ENCODE measurements around the gene RPTOR. TPM values are rescaled to one million over a fixed set of nuclear protein-coding genes. Genes with fewer than 3 reads are reported as not detected.

Gene RPTOR
- total RNA-seq, 1 experiment from 2014 or later, result 25.1 TPM

DNA sequence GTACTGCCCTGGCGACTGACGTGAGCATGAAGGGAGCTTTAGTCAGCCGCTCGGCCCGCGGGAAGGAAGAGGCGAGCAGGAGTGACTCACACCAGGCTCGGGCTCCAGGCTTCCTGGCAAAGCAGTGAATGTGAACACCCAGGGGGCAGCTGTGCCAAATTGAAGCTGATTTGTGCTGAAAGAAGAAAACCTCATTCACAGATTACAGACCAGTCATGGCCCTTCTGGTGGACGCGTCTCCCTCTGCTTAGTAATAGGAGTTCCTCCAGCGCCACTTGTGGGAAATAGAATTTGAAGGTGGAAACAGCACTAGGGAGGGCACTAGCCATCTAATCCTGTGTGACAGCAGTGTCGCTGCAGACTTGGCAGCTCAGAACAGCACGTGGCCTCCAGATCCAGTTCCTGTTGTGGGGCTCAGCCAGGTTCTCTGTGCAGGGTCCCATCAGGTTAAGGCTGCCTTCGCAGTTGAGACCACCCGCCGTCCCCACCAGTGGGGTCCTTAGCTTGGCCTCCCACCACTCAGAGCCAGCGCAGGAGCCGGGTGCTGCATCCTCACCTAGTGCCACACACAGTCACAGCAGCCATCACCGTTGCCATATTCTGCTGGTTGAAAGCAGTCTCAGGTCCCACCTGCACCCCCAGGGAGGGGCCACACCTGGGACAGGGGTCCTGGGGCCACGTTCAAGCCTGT lies 282.5 kb downstream of the RPTOR start:
- DNase-seq (ENCODE audit: low read depth), result peak; percentile 97

DNA sequence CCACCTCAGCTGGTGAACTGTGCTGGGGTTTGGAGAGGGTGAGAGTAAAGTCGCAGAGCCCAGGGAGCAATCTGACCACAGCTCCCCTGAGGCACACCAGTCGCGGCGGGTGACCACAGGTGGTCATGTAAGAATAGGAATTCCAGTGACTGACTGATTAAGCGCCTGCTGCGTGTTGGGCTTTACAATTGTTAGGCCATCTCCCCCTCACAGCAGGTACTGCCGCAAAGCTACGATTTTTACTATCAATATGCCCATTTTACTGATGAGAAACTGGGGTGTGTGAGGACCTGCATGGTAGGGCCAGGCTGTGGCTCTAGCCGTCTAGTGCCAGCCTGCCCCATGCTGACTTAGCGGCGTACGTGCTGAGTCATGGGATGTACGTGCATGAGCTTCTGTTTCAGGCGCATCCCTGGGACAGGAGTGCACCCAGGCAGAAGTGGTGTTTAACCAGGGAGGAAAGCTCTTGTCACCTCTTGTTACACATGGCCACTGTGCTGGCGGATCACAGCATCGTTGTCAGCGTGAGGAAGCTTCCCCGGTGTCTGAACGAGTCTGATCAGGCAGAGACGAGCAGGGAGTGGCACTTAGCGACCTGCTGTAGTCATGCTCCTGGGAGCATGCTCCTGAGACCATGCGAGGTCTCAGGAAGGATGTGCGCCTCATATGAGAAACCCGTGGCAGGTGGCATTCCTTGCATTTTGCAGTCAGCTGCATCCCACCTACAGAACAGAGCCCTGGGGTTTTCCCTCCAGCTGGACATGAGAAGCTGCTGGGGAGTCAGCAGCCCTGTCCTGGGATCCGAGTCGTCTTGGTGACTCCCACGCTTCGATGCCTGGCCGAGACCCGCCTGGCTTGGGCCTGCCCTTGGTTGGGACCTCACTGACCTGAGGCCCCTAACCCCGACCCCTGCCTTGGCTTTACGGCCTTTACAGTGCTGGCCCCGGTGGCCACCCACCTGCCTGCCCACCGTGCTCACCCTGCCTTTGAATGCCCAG lies 283.3 kb downstream of the RPTOR start:
- DNase-seq (ENCODE audit: low read depth), result no peak

DNA sequence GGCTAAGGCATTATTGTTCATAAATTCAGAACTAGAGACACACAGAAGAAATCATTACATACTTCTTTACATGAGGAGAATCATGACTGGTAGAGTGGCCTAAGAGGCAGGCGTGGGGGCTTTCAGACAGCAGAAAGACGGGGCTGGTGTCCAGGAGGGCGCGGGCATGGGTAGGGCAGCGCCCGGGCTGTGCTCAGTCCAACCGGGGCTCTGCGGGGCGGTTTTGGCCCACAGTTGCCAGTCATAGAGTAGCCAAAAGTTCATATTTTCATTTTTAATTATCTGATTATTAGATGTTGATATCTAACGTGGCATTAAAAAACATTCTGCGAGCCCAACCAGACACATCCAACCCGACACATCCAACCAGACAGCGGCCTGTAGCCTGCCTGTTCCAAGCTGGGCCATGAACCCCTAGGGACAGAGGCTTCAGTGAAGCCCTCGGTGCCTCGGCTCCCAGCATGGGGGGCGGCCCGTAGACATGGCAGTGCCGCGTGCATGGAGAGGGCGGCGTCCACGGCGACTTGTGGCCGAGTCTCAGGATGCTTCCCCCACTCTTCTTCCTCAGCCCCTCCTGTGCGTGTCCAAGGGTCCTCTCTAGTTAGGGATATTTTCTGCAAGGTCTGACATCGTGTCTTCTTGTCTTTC lies 284.7 kb downstream of the RPTOR start:
- no peak for DNase-seq (ENCODE audit: low read depth)

DNA sequence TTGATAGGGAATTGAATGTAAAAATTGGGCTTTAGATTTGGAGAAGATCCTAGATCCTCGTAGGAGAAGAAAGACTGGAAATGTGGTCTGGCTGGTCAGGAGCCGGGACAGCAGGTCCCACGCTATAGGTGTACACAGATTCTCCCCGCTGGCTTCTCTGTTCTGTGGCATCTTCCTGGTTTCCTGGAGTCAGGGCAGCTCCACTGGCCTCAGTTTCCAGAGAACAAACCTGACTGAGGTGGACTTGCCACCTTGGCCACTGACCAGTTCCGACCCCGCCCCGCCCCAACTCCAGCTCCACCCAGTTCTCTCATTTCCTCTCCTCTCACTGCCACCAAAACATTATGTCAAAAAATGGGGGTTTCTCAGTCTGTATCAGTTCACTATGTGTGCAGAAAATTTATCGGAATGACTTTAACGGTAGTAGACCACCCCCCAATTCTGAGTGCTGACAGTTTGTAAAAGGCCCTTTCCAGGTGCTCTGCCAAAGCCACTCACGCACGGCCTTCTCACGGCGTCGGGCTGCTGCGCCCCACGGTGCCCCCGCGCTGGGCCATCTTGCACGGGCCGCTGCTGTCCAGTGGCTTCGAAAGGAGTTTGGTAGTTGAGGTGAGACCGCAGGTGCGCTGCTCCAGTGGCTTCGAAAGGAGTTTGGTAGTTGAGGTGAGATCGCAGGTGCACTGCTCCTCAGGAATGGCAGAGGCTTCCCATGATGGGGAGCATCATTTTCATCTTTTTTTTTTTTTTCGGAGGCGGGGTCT lies 285.6 kb downstream of the RPTOR start:
- DNase-seq (ENCODE audit: low read depth), result no peak

DNA sequence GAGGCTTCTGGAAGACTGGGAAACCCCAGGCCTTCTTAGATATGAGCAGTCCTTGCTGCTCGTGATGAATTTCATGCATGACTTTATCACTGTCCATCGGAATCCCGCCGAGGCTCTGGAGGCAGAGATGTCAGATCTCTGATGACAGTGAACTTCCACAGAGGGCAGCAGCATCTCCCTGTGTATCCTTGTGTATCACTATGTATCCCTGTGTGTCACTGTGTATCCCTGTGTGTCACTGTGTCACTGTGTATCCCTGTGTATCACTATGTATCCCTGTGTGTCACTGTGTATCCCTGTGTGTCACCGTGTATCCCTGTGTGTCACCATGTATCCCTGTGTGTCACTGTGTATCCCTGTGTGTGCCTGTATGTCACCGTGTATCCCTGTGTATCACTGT lies 286.9 kb downstream of the RPTOR start:
- DNase-seq (ENCODE audit: low read depth), result no peak

DNA sequence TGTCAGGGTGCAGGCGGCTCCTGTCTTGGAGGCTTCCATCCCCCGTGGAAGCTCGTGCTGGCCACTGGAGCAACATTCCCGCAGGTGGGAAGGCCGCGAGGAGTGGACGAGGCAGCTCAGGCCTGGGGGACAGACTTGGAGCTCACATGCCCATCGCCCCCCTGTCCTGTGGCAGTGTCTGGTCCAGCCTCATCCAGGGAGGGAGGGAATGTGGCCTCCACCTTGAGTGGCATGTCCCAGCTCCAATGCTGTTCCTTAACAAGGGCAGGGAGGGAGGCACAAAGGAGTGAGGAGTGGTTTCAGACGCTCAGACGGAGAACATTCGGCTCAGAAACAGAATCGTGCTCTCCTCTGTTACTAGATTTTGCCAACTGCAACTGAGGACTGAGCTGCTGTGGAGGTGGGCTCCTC lies 287.6 kb downstream of the RPTOR start:
- peak; percentile 80 for DNase-seq (ENCODE audit: low read depth)

DNA sequence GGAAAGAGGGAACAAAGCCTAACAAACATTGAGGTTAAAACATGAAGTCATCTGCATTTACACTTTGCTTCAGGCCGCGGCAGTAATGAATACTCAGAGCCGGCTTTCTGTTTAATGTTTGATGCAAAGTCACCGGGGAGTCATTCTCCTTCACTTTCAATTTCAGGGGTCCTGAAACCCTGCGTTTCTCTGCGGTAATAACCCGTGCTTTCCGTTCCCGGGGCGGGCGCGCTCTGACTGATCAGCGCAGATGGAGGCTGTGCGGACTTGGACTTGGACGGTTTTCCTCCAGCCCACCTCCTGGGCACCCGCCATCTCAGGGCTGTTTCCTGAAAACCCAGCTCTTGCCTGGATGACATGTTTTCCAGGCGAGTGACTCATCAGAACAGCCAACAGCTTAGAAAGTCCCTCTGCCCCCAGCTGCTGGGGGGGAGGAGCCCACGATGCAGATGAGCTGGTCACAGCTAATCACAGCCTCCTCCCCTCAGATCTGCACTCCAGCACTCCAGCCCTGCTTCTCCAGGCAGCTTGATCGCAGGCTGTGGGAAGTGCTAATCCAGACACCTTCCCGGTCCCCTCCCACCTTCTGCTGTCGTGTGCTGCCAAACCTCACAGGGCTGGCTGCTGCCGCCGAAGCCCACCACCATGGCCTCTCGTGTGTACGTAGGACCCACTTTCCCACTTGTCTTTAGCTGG lies 288.4 kb downstream of the RPTOR start:
- DNase-seq (ENCODE audit: low read depth), result peak; percentile 99

DNA sequence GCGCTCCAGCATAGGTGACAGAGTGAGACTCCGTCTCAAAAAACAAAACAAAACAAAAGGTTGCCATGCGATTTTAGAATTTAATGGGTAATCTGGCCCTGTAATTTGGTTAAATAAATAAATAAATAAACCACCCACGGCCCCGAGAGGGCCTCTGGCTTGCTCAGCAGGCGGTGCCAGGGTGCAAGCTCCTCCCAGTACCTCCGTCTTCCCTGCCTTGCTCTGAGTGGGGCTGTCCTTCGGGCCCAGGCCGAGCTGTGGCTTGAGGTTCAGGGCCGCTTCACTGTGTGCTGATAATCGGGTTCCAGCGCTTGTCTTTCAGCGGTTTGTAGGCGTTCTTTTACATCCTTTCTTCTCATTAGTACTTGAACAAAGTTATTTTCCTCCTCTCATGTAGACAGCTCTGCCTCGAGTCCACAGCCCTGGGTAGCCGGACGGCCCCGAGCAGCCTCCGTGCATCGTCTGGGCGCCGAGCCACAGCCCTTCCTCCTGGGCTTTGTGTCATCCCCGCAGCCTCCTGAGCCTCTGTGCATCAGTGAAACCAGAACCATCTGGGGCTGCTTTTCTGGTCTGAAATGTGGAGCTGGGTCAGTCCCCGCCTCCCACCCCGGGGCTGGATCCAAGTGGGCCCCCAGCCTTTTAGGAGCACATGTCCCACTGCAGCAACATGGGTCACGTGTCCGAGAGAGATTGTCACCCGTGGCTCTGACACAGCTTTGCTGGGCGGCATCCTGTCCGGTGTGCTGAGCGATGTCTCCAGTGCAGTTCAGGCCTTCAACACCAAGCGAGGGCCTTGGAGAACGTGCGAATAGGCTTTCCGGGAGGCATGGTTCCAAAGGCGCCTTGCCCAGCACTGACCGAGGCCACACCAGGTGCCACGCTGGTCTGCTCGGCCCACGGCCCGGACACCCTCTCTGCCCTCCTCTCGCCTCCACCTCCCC lies 289.6 kb downstream of the RPTOR start:
- no peak for DNase-seq (ENCODE audit: low read depth)

DNA sequence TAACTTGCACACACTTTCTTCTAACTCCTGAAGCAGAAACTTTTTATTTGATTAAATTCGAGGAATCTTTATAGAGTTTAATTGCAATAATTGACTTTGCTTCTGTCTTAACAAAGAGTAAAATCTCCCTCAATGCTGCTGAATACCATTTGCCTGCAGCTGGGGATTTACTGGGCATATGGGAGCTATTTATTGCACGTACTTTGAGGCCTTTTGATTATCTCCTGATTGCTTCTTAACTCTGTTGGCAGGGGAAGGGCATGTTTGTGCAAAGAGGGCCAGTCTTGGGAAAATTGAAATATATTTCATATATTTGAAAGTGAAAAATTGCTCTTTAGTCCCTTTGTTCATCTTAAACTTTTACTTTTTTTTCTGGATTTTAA lies 290.2 kb downstream of the RPTOR start:
- DNase-seq (ENCODE audit: low read depth), result no peak

DNA sequence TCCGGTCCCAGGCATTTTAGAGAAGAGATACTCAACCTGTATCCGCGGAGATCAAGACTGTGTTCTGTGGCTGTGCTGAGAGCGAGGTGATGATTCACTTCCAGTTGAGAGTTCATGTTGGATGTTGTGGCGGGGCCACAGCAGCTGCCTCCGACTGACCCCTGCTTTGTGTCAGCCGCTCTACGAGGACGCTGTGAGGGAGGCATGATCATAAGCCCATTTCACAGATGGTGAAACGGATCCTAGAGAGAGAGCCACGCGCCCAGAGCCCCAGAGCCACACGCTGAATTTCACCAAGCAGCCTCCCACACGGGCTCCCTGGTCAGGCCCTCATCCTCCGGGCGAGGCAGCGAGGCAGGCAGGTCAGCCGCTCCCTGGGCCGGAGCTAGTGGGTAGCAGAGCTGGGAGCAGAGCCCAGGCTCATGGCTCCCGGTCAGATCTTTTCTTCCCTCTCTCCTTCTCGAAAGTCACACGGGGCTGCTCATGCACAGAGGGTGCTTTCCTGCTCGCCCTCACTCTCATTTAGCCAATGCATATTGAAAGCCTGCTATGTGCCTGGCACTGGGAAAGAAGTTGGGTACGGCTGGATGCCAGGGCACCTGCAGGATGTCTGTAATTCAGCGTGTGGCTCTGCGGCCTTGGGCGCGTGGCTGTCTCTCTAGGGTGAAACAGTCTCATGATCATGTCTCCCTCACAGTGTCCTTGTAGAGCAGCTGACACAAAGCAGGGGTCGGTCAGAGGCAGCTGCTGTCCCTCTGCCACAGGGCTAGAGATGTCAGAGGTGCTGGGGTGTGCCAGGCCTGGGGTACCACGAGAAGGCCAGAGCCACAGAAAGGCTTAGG lies 291.4 kb downstream of the RPTOR start:
- no peak for DNase-seq (ENCODE audit: low read depth)

DNA sequence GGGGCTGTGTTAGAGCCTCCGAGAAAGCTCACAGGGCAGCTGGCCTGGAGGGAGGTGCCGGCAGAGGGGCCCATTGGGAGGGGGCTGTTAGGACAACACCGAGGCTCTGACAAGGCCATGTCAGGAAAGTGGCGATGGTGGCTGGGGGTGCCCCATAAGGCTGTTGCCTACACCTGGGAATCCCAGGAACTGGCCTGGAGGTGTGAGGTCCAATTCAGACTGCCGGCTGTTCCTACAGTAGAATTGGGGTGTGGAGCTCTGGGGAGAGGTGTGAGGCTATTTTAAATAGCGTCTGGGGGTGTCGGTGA lies 292.0 kb downstream of the RPTOR start:
- DNase-seq (ENCODE audit: low read depth), result no peak

DNA sequence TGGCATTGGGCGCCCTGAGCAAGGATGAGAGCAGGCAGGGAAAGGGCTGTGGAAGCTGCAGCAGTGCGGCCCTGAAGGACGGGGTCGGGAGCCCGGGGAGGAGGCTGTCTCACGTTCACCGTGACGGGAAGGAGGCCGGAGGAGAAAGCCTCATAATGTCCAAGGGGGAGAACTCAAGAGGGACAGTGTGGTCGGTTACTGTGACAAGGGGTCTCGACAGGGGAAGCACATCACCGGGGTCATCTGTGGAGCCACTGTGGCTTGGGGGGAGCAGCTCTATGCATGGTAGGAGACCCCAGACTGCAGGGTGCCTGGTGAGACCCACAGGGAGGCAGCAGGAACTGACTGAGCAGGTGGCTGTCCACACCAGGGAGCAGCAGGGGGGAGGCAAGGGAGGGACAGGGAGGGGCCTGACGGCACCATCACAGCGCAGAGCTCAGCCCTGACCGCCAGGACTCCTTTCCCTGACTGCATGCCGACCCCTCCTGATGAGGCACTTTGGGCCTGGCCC lies 292.4 kb downstream of the RPTOR start:
- no peak for DNase-seq (ENCODE audit: low read depth)

DNA sequence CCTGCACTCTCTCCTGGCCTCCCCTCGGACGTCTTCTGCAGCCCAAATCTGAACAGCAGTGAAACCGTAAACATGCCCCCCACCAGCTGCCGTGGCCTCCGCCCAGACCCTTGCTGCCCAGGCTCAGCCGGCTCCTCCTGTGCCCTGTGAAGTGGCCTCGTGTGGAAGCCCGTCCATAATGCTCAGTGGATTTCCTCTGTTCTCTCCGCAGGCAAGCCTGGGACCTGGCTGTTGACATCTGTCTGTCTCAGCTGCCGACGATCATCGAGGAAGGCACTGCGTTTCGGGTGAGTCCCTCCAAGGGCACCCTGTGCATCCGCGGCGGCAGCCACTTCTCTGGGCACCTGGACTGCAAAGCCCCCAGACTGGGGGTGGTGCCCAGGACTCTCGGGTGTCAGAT lies 293.1 kb downstream of the RPTOR start:
- DNase-seq (ENCODE audit: low read depth), result no peak

DNA sequence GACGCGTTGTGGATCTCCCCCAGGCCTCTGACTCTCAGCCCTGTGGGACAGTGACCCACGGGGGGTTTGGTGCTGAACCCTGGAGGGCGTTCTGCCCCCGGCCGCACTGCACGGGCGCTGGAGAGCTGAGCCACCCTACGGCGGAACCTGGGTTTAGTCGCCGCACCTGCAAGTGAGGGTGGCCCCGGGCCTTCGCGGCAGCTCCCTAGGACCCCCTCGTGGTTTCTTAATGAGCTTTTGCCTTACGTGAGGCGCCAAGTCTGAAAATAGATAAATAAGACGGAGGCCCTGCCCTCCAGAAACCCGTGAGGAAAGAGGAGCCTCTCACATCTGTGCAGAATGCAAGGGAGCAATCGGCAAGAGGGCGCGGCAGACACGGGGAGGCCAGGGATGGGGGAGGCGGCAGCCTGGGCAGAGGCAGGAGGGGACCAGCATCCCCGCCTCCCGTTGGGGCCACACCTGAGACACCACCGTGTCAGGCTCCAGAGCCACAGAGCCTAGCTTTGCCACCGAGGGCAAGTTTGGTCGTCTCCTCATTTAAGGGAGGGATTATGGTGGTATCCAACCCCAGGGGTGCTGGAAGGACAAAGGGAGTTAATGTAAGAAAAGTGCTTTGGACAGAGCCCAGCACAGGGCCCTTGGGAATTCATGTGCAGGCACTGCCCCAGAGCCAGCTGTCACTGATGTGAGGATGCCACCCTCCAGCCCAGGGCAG lies 293.8 kb downstream of the RPTOR start:
- no peak for DNase-seq (ENCODE audit: low read depth)

DNA sequence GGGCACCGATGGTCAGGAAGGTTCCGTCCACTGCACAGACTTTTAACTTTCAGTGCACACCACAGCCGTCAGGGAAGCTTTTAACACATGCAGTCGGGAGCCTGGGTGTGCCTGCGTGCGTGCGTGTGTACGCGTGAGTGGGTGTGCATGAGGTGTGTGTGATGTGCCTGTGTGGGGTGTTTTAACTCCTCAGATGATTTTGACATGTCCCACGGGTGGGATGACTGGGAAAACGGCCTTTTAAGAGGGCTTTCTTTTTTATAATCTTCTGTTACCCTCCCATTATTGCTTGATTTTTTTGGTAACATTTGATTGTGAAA lies 294.3 kb downstream of the RPTOR start:
- no peak for DNase-seq (ENCODE audit: low read depth)

DNA sequence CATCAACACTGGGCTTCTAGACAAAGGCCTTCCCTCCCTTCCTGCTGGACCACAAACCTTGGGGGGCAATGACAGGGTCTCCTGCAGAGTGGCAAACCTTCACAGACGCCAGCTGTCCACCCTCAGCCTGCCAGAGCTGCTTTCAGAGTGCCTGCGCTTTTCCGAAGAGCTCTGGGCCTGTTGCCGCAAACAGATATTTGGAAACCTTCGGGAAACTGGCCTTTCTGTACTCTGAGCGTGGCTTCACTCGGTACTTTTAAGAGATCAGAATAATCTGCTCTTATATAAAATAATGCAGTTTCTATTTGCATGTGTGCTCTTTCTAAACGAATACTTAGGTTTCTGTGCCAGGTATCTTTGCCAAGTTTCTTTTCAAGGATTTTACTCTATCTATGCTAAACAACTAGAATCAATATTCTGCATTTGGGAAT lies 294.9 kb downstream of the RPTOR start:
- DNase-seq (ENCODE audit: low read depth), result no peak

DNA sequence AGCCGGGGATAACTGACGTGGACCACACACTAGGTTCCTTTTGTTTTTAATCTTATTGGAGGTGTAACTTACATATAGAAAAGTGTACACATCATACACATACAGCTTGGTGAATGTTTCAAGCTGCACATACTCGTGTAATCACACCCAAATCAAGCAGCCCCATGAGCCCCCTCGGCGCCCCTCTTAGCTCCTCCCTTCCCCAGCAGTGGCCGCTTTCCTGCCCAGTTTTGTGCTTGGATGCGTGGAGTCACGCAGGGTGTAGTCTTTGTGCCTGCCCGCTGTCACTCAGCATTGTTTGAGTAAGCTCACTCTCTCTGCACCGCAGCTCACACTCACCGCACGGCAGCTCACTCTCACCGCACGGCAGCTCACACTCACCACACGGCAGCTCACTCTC lies 295.3 kb downstream of the RPTOR start:
- no peak for DNase-seq (ENCODE audit: low read depth)

DNA sequence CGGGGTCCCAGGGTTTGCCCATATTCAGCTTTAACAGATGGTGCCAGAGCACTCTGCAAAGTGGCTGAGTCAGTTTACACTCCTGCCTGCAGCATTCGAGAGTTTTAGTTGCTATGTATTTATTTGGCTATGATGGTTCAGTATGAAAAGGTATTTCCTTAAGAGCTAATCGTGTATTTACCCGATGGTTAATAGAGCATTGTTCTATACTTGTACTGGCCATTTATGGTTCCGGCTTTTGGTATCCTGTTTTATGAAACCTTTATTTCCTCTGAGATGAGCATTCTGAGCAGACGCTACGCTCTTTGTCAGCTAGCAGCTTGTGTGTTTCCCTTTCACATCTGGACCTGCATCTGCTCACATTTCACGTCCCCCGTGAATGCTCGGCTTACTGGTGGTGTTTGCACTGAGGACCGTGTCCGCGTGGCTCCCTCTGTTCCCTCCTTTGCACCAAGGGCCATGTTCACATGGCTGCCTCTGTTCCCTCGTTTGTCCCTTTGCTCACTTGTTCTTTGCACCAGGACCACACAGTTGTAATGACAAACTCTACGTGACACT lies 297.9 kb downstream of the RPTOR start:
- no peak for DNase-seq (ENCODE audit: low read depth)

Data from LHCN-M2 (cell line).